CD4-positive, alpha-beta T cell (primary cell): Measurements from ENCODE around the gene TBC1D22A. TPM values are rescaled to one million over a fixed set of nuclear protein-coding genes. Genes with fewer than 3 reads are reported as not detected.

Experiments used
- ATAC-seq: fragments of 200-7000 bp; cut with Tn5 transposase; one replicate; pipeline ENCODE4 v1.10.0; 2022; ENCODE audit warnings: mild to moderate bottlenecking; ENCODE audit not compliant: poor library complexity
- CTCF ChIA-PET: fragments of 350-600 bp; sonication (Branson Sonifier 250); formaldehyde crosslinking; loops from one replicate; lab custom pipeline; 2021; ENCODE audit warnings: antibody characterized with exemption, inconsistent platforms; lab: Charles Lee
- POLR2A ChIA-PET: fragments of 350-600 bp; sonication (Branson Sonifier 250); formaldehyde crosslinking; loops from one replicate; lab custom pipeline; 2021; ENCODE audit warnings: antibody characterized with exemption, inconsistent platforms; lab: Charles Lee
- DNase-seq, 14 experiments: peaks; one replicate each; pipeline ENCODE4 v3.0.0-alpha.2; 2013 to 2020; ENCODE audit warnings: mixed read lengths in 2 of 14
- H3K27ac ChIP-seq, 2 donors: one replicate each; pipeline versions ENCODE4 v1.5.1 to v1.7.0; 2013; ENCODE audit warnings: low read length in 2 of 2, low read depth in 1 of 2, mild to moderate bottlenecking in 1 of 2
- H3K27me3 ChIP-seq, 2 experiments: 1 replicate in 1 of 2; 2 replicates in 1 of 2; pipeline versions ENCODE4 v1.6.1 to v1.7.0; 2013; ENCODE audit warnings: low read length in 2 of 2, control low read depth in 1 of 2, mild to moderate bottlenecking in 1 of 2, moderate library complexity in 1 of 2; ENCODE audit not compliant: insufficient read depth in 2 of 2, control insufficient read depth in 1 of 2
- H3K36me3 ChIP-seq: one replicate; pipeline ENCODE4 v1.6.1; 2013; ENCODE audit warnings: low read length, control low read depth; ENCODE audit not compliant: insufficient read depth
- H3K4me1 ChIP-seq: one replicate; pipeline ENCODE4 v1.6.1; 2013; ENCODE audit warnings: low read length, control low read depth; ENCODE audit not compliant: insufficient read depth
- H3K4me3 ChIP-seq: one replicate; pipeline ENCODE4 v1.5.1; 2013; ENCODE audit warnings: mild to moderate bottlenecking, low read length, moderate library complexity
- H3K9me3 ChIP-seq, 2 experiments: 1 replicate in 1 of 2; 2 replicates in 1 of 2; pipeline versions ENCODE4 v1.6.1 to v1.7.0; 2013; ENCODE audit warnings: low read length in 2 of 2, mild to moderate bottlenecking in 2 of 2, control low read depth in 1 of 2, moderate library complexity in 1 of 2; ENCODE audit not compliant: control insufficient read depth in 1 of 2, insufficient read depth in 1 of 2
- H3K27ac Mint-ChIP-seq: one replicate; pipeline ENCODE4 v1.8.0; 2020; ENCODE audit warnings: mixed read lengths
- H3K27me3 Mint-ChIP-seq: one replicate; pipeline ENCODE4 v1.8.0; 2021; ENCODE audit warnings: mixed read lengths
- H3K36me3 Mint-ChIP-seq: one replicate; pipeline ENCODE4 v1.8.0; 2021; ENCODE audit warnings: low read depth, mixed read lengths
- H3K4me1 Mint-ChIP-seq: one replicate; pipeline ENCODE4 v1.8.0; 2021; ENCODE audit warnings: low read depth, mixed read lengths
- H3K4me3 Mint-ChIP-seq: one replicate; pipeline ENCODE4 v1.8.0; 2020; ENCODE audit warnings: mild to moderate bottlenecking, mixed read lengths
- H3K9me3 Mint-ChIP-seq: one replicate; pipeline ENCODE4 v1.8.0; 2020; ENCODE audit warnings: mixed read lengths
- CTCF ChIP-seq: fragments of 200-600 bp; IDR thresholded peaks from one replicate; pipeline ENCODE4 v1.8.0; 2022; ENCODE audit warnings: antibody characterized with exemption, mild to moderate bottlenecking
- intact Hi-C, 2 experiments: fragments of 100-400 bp; cut with DNase I in 1 of 2; cut with micrococcal nuclease in 1 of 2; formaldehyde crosslinking; loops; one replicate each; pipeline versions ENCODE4 v1.15.1 to v1.9.0; 2023 to 2025; cut with DNase I, micrococcal nuclease
- total RNA-seq, 174 experiments: library from RNA in 2 of 174; stranded (reverse) in 2 of 174; gene quantifications; one replicate each; pipeline ENCODE4 v1.2.3 and lab custom pipeline; 2021 to 2026

Gene TBC1D22A
- total RNA-seq, 2 experiments from 2014 or later = 27.1 to 31.7 TPM

- intact Hi-C loops = no loop called here
- Histone ChIP-seq H3K27ac (no peak overlapping the region), H3K4me1 (peaks cover 3% of the 10 kb centered on the region), H3K27me3 (no peaks in the 10 kb centered on the region), H3K9me3 (no peaks in the 10 kb centered on the region), H3K4me3 (no peak overlapping the region), H3K36me3 (peaks cover 15% of the 10 kb centered on the region)
- CTCF ChIA-PET = interaction anchor here (1.3 kb wide), 1 partner anchor 9 kb away, joined by 5 read pairs; no protein-coding TSS in a partner anchor
- no peak for ATAC-seq
- Mint-ChIP-seq H3K27ac (peak overlapping the region; percentile 39), H3K9me3 (no peaks in the 10 kb centered on the region), H3K4me1 (peaks cover 34% of the 10 kb centered on the region), H3K4me3 (no peak overlapping the region), H3K36me3 (peaks cover 62% of the 10 kb centered on the region), H3K27me3 (no peaks in the 10 kb centered on the region)
- POLR2A ChIA-PET = no interaction called here
- DNase-seq = no peak
- TF ChIP-seq CTCF = no peak
These were observed 82.3 kb downstream of the TBC1D22A start for GRCh38 chr22:46844606-46845210.

GRCh38 chr22:46845296-46846149 is 83.1 kb downstream of the TBC1D22A start:
- DNase-seq (no peak), ATAC-seq (no peak)
- peaks cover 19% of the 10 kb centered on the region for H3K36me3 ChIP-seq
- H3K9me3 ChIP-seq = no peaks in the 10 kb centered on the region
- H3K27ac ChIP-seq = no peak overlapping the region
- ChIA-PET POLR2A (no interaction called here), CTCF (interaction anchor here (1.3 kb wide), 1 partner anchor 9 kb away, joined by 5 read pairs; no protein-coding TSS in a partner anchor)
- peaks cover 70% of the 10 kb centered on the region for H3K36me3 Mint-ChIP-seq
- no peak overlapping the region for H3K4me3 Mint-ChIP-seq
- no peaks in the 10 kb centered on the region for H3K27me3 ChIP-seq
- H3K27me3 Mint-ChIP-seq = no peaks in the 10 kb centered on the region
- H3K4me1 ChIP-seq = peaks cover 3% of the 10 kb centered on the region
- H3K27ac Mint-ChIP-seq = no peak overlapping the region
- H3K9me3 Mint-ChIP-seq = no peaks in the 10 kb centered on the region
- intact Hi-C loops = no loop called here
- TF ChIP-seq CTCF = no peak
- H3K4me1 Mint-ChIP-seq = peaks cover 34% of the 10 kb centered on the region
- H3K4me3 ChIP-seq = no peak overlapping the region

GRCh38 chr22:46846150-46846831 is 83.8 kb downstream of the TBC1D22A start:
- peaks cover 76% of the 10 kb centered on the region for H3K36me3 Mint-ChIP-seq
- H3K27me3 Mint-ChIP-seq = no peaks in the 10 kb centered on the region
- Histone ChIP-seq H3K27me3 (no peaks in the 10 kb centered on the region), H3K27ac (no peak overlapping the region), H3K36me3 (peaks cover 20% of the 10 kb centered on the region), H3K4me1 (peaks cover 3% of the 10 kb centered on the region), H3K9me3 (no peaks in the 10 kb centered on the region), H3K4me3 (no peak overlapping the region)
- H3K27ac Mint-ChIP-seq = no peak overlapping the region
- CTCF ChIA-PET = interaction anchor here (1.3 kb wide), 1 partner anchor 10 kb away, joined by 5 read pairs; no protein-coding TSS in a partner anchor
- no peak overlapping the region for H3K4me3 Mint-ChIP-seq
- H3K9me3 Mint-ChIP-seq = no peaks in the 10 kb centered on the region
- peak in 4 of 14 experiments; percentile 11 to 55 (median 19) for DNase-seq
- POLR2A ChIA-PET = no interaction called here
- peak; percentile 57 for ATAC-seq
- TF ChIP-seq CTCF = no peak
- H3K4me1 Mint-ChIP-seq = peaks cover 39% of the 10 kb centered on the region
- intact Hi-C loops = no loop called here
